Endothelial cell of umbilical vein (primary cell): Measurements from ENCODE around the gene TRAF7. TPM values are rescaled to one million over a fixed set of nuclear protein-coding genes. Genes with fewer than 3 reads are reported as not detected.

Experiments used
- BruUV-seq: library from RNA; stranded (reverse); fragments of 400-500 nt; replicated peaks from 2 replicates; lab custom pipeline; 2021; lab: Mats Ljungman, UMichigan
- CTCF ChIA-PET: fragments of 300-600, 350-600 bp; sonication (Branson Sonifier 250); formaldehyde crosslinking; loops from one replicate; lab custom pipeline; 2021; ENCODE audit warnings: antibody characterized with exemption, inconsistent platforms; lab: Charles Lee
- POLR2A ChIA-PET: fragments of 300-600, 350-600 bp; sonication (Branson Sonifier 250); formaldehyde crosslinking; loops from one replicate; lab custom pipeline; 2021; ENCODE audit warnings: antibody characterized with exemption, inconsistent platforms; lab: Charles Lee
- DNase-seq: peaks from one replicate; pipeline ENCODE4 v3.0.0-alpha.2; 2011; ENCODE audit warnings: low read depth, low spot score
- FAIRE-seq: peaks from 2 replicates; lab custom pipeline; 2011; peaks lifted over from hg19 to GRCh38; lab: Jason Lieb, UNC
- H2AFZ ChIP-seq: 2 replicates; pipeline ENCODE4 v1.6.0; 2012; ENCODE audit warnings: low read depth, low read length, control low read depth, inconsistent platforms
- H3K27ac ChIP-seq: 2 replicates; pipeline ENCODE4 v1.5.1; 2011; ENCODE audit warnings: low read depth, mild to moderate bottlenecking, control low read depth, low read length, moderate library complexity; ENCODE audit not compliant: insufficient read depth
- H3K27me3 ChIP-seq, 2 experiments: 2 replicates each; pipeline versions ENCODE4 v1.6.0 to v1.6.1; 2011; ENCODE audit warnings: low read length in 2 of 2, mixed read lengths in 1 of 2; ENCODE audit not compliant: control insufficient read depth in 2 of 2, insufficient read depth in 2 of 2
- H3K36me3 ChIP-seq, 2 experiments: 2 replicates in 1 of 2; 3 replicates in 1 of 2; pipeline ENCODE4 v1.5.1; 2011; ENCODE audit warnings: low read length in 2 of 2, mild to moderate bottlenecking in 1 of 2, moderate library complexity in 1 of 2; ENCODE audit not compliant: control insufficient read depth in 2 of 2, insufficient read depth in 2 of 2; ENCODE audit errors: extremely low read depth in 1 of 2
- H3K4me1 ChIP-seq: 3 replicates; pipeline ENCODE4 v1.5.1; 2011; ENCODE audit warnings: mild to moderate bottlenecking, low read length; ENCODE audit not compliant: control insufficient read depth, insufficient read depth; ENCODE audit errors: extremely low read depth
- H3K4me2 ChIP-seq: 2 replicates; pipeline ENCODE4 v1.6.1; 2011; ENCODE audit warnings: low read length, control low read depth, mixed read lengths; ENCODE audit not compliant: insufficient read depth
- H3K4me3 ChIP-seq, 3 experiments: fragments of 200-600 bp in 1 of 3; sonication (generic), shearing (Covaris generic) in 1 of 3; replicated peaks in 1 of 3; 2 replicates each; pipeline ENCODE4 v1.5.1; 2011 to 2016; ENCODE audit warnings: control low read depth in 3 of 3, low read length in 3 of 3, mild to moderate bottlenecking in 2 of 3, inconsistent platforms in 1 of 3, low read depth in 1 of 3, moderate library complexity in 1 of 3; ENCODE audit not compliant: insufficient read depth in 1 of 3
- H3K79me2 ChIP-seq: 2 replicates; pipeline ENCODE4 v1.6.0; 2012; ENCODE audit warnings: low read length, inconsistent platforms; ENCODE audit not compliant: control insufficient read depth, insufficient read depth
- H3K9ac ChIP-seq: replicated peaks from 2 replicates; pipeline ENCODE3; 2011; ENCODE audit warnings: low read length, control low read depth; ENCODE audit not compliant: insufficient read depth; ENCODE audit errors: extremely low read depth
- H3K9me1 ChIP-seq: replicated peaks from 3 replicates; pipeline ENCODE4 v1.6.0; 2011; ENCODE audit warnings: mild to moderate bottlenecking, low read length; ENCODE audit not compliant: control insufficient read depth, insufficient read depth; ENCODE audit errors: extremely low read depth
- H3K9me3 ChIP-seq: replicated peaks from 2 replicates; pipeline ENCODE4 v1.5.1; 2012; ENCODE audit warnings: low read length, inconsistent platforms; ENCODE audit not compliant: control insufficient read depth, insufficient read depth
- H4K20me1 ChIP-seq: replicated peaks from 2 replicates; pipeline ENCODE3; 2011; ENCODE audit warnings: mild to moderate bottlenecking, low read length; ENCODE audit not compliant: control insufficient read depth, insufficient read depth; ENCODE audit errors: extremely low read depth
- CTCF ChIP-seq, 2 donors: IDR thresholded peaks; 1 replicate in 1 of 2; 2 replicates in 1 of 2; pipeline ENCODE4 v1.5.1; 2011; ENCODE audit warnings: low read length in 2 of 2, mild to moderate bottlenecking in 2 of 2, moderate library complexity in 2 of 2, control low read depth in 1 of 2, inconsistent platforms in 1 of 2, low read depth in 1 of 2; ENCODE audit not compliant: insufficient read depth in 1 of 2; ENCODE audit errors: extremely low read depth in 1 of 2
- EZH2 ChIP-seq: IDR thresholded peaks from 2 replicates; pipeline ENCODE4 v1.6.1; 2012; ENCODE audit warnings: borderline replicate concordance, low read depth, mild to moderate bottlenecking, moderate library complexity, low read length, inconsistent platforms; ENCODE audit not compliant: severe bottlenecking
- FOS ChIP-seq: IDR thresholded peaks from 2 replicates; pipeline ENCODE4 v1.6.1; 2011; ENCODE audit warnings: mild to moderate bottlenecking, low read length, moderate library complexity, borderline replicate concordance; ENCODE audit not compliant: insufficient read depth
- GATA2 ChIP-seq: IDR thresholded peaks from 2 replicates; pipeline ENCODE4 v1.7.0; 2011; ENCODE audit warnings: low read depth, mild to moderate bottlenecking, moderate library complexity, mixed read lengths, low read length; ENCODE audit not compliant: insufficient read length, insufficient read depth
- JUN ChIP-seq: IDR thresholded peaks from 2 replicates; pipeline ENCODE4 v1.6.1; 2011; ENCODE audit warnings: borderline replicate concordance, low read depth; ENCODE audit not compliant: insufficient read length, insufficient read depth
- MAX ChIP-seq: IDR thresholded peaks from 2 replicates; pipeline ENCODE4 v1.6.1; 2011; ENCODE audit not compliant: insufficient read depth, insufficient read length
- MYC ChIP-seq: IDR thresholded peaks from one replicate; pipeline ENCODE4 v1.6.1; 2011; ENCODE audit warnings: mild to moderate bottlenecking, low read depth, low read length
- POLR2A ChIP-seq: IDR thresholded peaks from 2 replicates; pipeline ENCODE4 v1.6.1; 2012; ENCODE audit warnings: low read depth, mild to moderate bottlenecking, control low read depth, low read length
- POLR2AphosphoS5 ChIP-seq: IDR thresholded peaks from 2 replicates; pipeline ENCODE4 v1.6.1; 2012; ENCODE audit warnings: low read depth, mild to moderate bottlenecking, control low read depth, low read length, moderate library complexity; ENCODE audit not compliant: insufficient read depth
- dilution Hi-C: fragments of 300-500 bp; cut with MboI; formaldehyde crosslinking; loops from one replicate; pipeline ENCODE4 v1.15.0; 2019; ENCODE audit warnings: low sequenced_read_pairs; ENCODE audit not compliant: extremely low pct_ligation_motif_present
- intact Hi-C: fragments of 100-400 bp; cut with micrococcal nuclease; formaldehyde crosslinking; loops from one replicate; pipeline ENCODE4 v1.10.0; 2022
- polyA plus RNA-seq, 4 experiments: library from polyadenylated mRNA; depleted of rRNA in 3 of 4; stranded (reverse) in 3 of 4; unstranded in 1 of 4; fragments of >200 nt; gene quantifications; 2 replicates each; pipeline versions ENCODE4 v1.2.1 to v1.2.3, GENCODE V29; 2011 to 2012; ENCODE audit warnings: missing spikeins in 1 of 4
- total RNA-seq: library from RNA; stranded (reverse); gene quantifications from 2 replicates; pipeline ENCODE4 v1.2.3, GENCODE V29; 2021

TRAF7 gene
- total and polyA plus RNA-seq, 2 donors (not counting 3 experiments of a cell fraction or from before 2014, with no cell fraction given): 141 to 175 TPM

- no peak overlapping the region for H3K9ac ChIP-seq
- H3K79me2 ChIP-seq: no peaks in the 10 kb centered on the region
- no peak overlapping the region for H3K27ac ChIP-seq
- no peaks in the 10 kb centered on the region for H3K9me3 ChIP-seq
- ChIA-PET POLR2A (interaction anchor here (2.6 kb wide), 1 partner anchor 40 kb away, joined by 8 read pairs; the partner anchor contains the start of gene TRAF7), CTCF (interaction anchor here (1.0 to 1.6 kb wide), 6 partner anchors 8 to 306 kb away, joined by 3 to 11 read pairs (median 4); partner anchors contain the start of gene ECI1)
- no peak for FAIRE-seq
- peak overlapping the region in 1 of 3 experiments; percentile 33 for H3K4me3 ChIP-seq
- no peak overlapping the region for H2AFZ ChIP-seq
- intact Hi-C loops (loop anchor here (5.0 kb wide), 1 partner anchor 57 kb away; the partner anchor contains the start of gene ECI1), dilution Hi-C loops (no loop called here)
- no peak for TF ChIP-seq MAX
- TF ChIP-seq EZH2: peak; percentile 98
- no peaks in the 10 kb centered on the region for H4K20me1 ChIP-seq
- H3K36me3 ChIP-seq: no peaks in the 10 kb centered on the region
- H3K4me2 ChIP-seq: no peak overlapping the region
- no peak for DNase-seq
- peaks cover 28 to 39% of the 10 kb centered on the region in 2 experiments for H3K27me3 ChIP-seq
- BruUV-seq: no TSS peak
- H3K9me1 ChIP-seq: no peaks in the 10 kb centered on the region
- H3K4me1 ChIP-seq: no peaks in the 10 kb centered on the region
These were observed 40.0 kb downstream of the TRAF7 start for GRCh38 chr16:2195322-2196161.

GRCh38 chr16:2196162-2196980 is 40.8 kb downstream of the TRAF7 start, which contains the start of gene CASKIN1:
Gene CASKIN1 (minus strand): TSS chr16:2196605. CDS start chr16:2196432, 173 bp downstream.
- H3K79me2 ChIP-seq: no peaks in the 10 kb centered on the region
- intact Hi-C loops: loop anchor here (5.0 kb wide), 1 partner anchor 56 kb away; the partner anchor contains the start of gene ECI1
- H3K27ac ChIP-seq: no peak within 1 kb of the TSS
- H2AFZ ChIP-seq: no peak within 1 kb of the TSS
- H4K20me1 ChIP-seq: no peaks in the 10 kb centered on the region
- H3K4me2 ChIP-seq: no peak within 1 kb of the TSS
- dilution Hi-C loops: no loop called here
- POLR2A ChIA-PET: no interaction called here
- CTCF ChIA-PET: interaction anchor here (1.5 to 1.6 kb wide), 2 partner anchors 55 to 56 kb away, joined by 3 to 4 read pairs; partner anchors contain the start of gene ECI1
- no peak within 1 kb of the TSS for H3K9ac ChIP-seq
- DNase-seq: no peak
- no peaks in the 10 kb centered on the region for H3K4me1 ChIP-seq
- peaks cover 28 to 39% of the 10 kb centered on the region in 2 experiments for H3K27me3 ChIP-seq
- H3K9me3 ChIP-seq: no peaks in the 10 kb centered on the region
- TF ChIP-seq POLR2A (no peak), GATA2 (no peak), POLR2AphosphoS5 (no peak), MAX (no peak), CTCF (IDR thresholded peaks at IDR 0.05; ENCODE audit: extremely low read depth in 1 of 2, insufficient read depth in 1 of 2, low read depth in 1 of 2, low read length in 2 of 2) (no peak), JUN (no peak), MYC (no peak), EZH2 (no peak), FOS (no peak)
- H3K4me3 ChIP-seq: peak within 1 kb of the TSS in 1 of 3 experiments; percentile 33
- no peaks in the 10 kb centered on the region for H3K9me1 ChIP-seq
- no peaks in the 10 kb centered on the region for H3K36me3 ChIP-seq
- no peak for FAIRE-seq
- no TSS peak for BruUV-seq
